Naive thymus-derived CD8-positive, alpha-beta T cell (primary cell): ENCODE measurements around the gene PSG11. TPM values are rescaled to one million over a fixed set of nuclear protein-coding genes. Genes with fewer than 3 reads are reported as not detected.
"Not testable (repeated sequence)": the region's sequence is repeated elsewhere in the genome, so short reads cannot be mapped to it uniquely, and the experiment has no call there.

Experiments
- ATAC-seq, 2 donors: fragments of 150-1000 bp; cut with Tn5 transposase in 1 of 2; sonication (Bioruptor Pico), chemical (Tn5 transposase) in 1 of 2; 1 replicate in 1 of 2; 2 replicates in 1 of 2; pipeline ENCODE4 v1.10.0; 2021; ENCODE audit warnings: mild to moderate bottlenecking in 2 of 2, moderate library complexity in 2 of 2
- POLR2A ChIA-PET: fragments of 350-600 bp; sonication (Branson Sonifier 250); formaldehyde crosslinking; loops from one replicate; lab custom pipeline; 2021; ENCODE audit warnings: antibody characterized with exemption; lab: Charles Lee
- DNase-seq, 10 donors: peaks; one replicate each; pipeline versions ENCODE4 v3.0.0 to v3.0.0-alpha.2; 2020 to 2022
- H3K27ac Mint-ChIP-seq, 10 donors: one replicate each; pipeline ENCODE4 v1.8.0; 2020 to 2022; ENCODE audit warnings: mild to moderate bottlenecking in 10 of 10, mixed read lengths in 10 of 10, moderate library complexity in 4 of 10, inconsistent platforms in 1 of 10
- H3K27me3 Mint-ChIP-seq, 5 donors: one replicate each; pipeline ENCODE4 v1.8.0; 2021 to 2022; ENCODE audit warnings: mixed read lengths in 5 of 5
- H3K36me3 Mint-ChIP-seq, 3 donors: one replicate each; pipeline ENCODE4 v1.8.0; 2020 to 2022; ENCODE audit warnings: mixed read lengths in 3 of 3, mild to moderate bottlenecking in 2 of 3, inconsistent platforms in 1 of 3
- H3K4me1 Mint-ChIP-seq, 4 donors: one replicate each; pipeline ENCODE4 v1.8.0; 2021 to 2022; ENCODE audit warnings: mixed read lengths in 4 of 4
- H3K4me3 Mint-ChIP-seq, 10 donors: one replicate each; pipeline ENCODE4 v1.8.0; 2020 to 2022; ENCODE audit warnings: mild to moderate bottlenecking in 10 of 10, mixed read lengths in 10 of 10, moderate library complexity in 6 of 10, inconsistent platforms in 1 of 10
- H3K9me3 Mint-ChIP-seq, 9 donors: one replicate each; pipeline ENCODE4 v1.8.0; 2020 to 2022; ENCODE audit warnings: mixed read lengths in 9 of 9, mild to moderate bottlenecking in 3 of 9, inconsistent platforms in 1 of 9, moderate library complexity in 1 of 9
- polyA plus RNA-seq, 3 donors: library from polyadenylated mRNA; unstranded; fragments of 300-500 nt; fragmentation: Illumina TruSeq; gene quantifications; one replicate each; pipeline ENCODE4 v1.2.3, GENCODE V29; 2021
- total RNA-seq, 8 experiments: library from RNA in 2 of 8; stranded (reverse) in 2 of 8; gene quantifications; one replicate each; pipeline ENCODE4 v1.2.3 and lab custom pipeline; 2021 to 2026

The PSG11 gene
- total and polyA plus RNA-seq, 5 experiments from 2014 or later, result not detected

DNA sequence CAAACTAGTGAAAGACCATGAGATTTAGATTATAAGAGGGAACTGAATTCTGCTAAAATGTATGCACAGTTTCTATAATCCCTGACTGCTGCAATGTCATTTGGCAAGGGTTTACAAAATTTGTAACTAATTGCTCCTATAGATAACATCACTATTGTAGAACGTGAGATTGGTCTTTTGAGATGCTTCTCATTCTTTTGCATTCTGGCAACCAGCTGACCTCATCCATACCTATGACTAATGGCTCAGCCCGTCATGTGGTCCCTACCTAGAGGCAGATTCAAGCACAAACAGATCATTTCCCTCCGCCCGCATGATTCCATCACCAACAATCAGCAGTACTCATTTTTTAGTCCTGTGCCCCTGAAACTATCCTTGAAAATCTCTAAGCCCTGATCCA lies 4.2 kb downstream of the PSG11 start:
- POLR2A ChIA-PET, H3K4me3 Mint-ChIP-seq, DNase-seq, H3K4me1 Mint-ChIP-seq, H3K9me3 Mint-ChIP-seq, H3K27ac Mint-ChIP-seq, H3K36me3 Mint-ChIP-seq, ATAC-seq: not testable (repeated sequence)
- peaks cover 0 to 24% (median 9%) of the 10 kb centered on the region in 5 donors for H3K27me3 Mint-ChIP-seq

GRCh38 chr19:43021629-43022028 lies 4.6 kb downstream of the PSG11 start:
- ATAC-seq, DNase-seq, POLR2A ChIA-PET, H3K36me3 Mint-ChIP-seq, H3K4me3 Mint-ChIP-seq, H3K4me1 Mint-ChIP-seq, H3K9me3 Mint-ChIP-seq, H3K27ac Mint-ChIP-seq: not testable (repeated sequence)
- H3K27me3 Mint-ChIP-seq, result peaks cover 0 to 22% (median 8%) of the 10 kb centered on the region in 5 donors

DNA sequence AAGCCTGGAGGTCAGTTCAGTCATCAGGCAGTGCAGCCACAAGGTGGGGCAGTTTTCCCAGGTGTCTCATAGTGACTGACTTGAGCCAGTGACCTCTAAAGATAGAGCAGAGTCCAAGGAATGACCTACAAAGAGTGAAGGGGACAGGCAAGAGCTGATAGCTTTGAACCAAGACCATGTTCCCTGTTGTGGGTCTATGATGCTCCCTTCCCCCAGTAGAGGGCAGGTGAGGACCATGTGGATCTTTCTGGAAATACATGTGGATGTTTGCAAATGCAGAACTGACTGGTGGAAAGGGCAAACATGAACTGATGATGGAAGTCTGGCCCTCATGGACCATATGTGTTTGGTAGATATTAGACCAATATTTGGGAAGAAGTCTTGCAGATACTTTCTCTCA lies 6.7 kb downstream of the PSG11 start:
- ATAC-seq, H3K36me3 Mint-ChIP-seq, DNase-seq, H3K4me1 Mint-ChIP-seq, H3K27ac Mint-ChIP-seq, H3K4me3 Mint-ChIP-seq, POLR2A ChIA-PET, H3K9me3 Mint-ChIP-seq: not testable (repeated sequence)
- peaks cover 0 to 29% (median 10%) of the 10 kb centered on the region in 5 donors for H3K27me3 Mint-ChIP-seq

DNA sequence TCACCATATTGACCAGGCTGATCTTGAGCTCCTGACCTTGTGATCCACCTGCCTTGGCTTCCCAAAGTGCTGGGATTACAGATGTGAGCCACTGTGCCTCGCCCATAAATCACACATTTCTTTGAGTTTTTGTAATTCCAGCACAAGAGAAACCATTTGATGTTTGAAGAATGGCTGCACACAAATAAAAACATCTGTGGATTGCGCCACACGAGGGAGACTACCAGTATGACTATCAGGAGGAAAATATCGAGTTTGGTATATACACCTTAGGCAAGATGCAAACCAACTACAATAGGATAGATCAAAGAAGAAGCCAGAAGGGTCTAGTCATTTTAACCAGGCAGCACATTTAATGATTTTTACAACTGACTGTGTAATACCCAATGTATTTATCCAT lies 20.4 kb downstream of the PSG11 start:
- H3K4me3 Mint-ChIP-seq, DNase-seq, POLR2A ChIA-PET, H3K4me1 Mint-ChIP-seq, H3K9me3 Mint-ChIP-seq, H3K36me3 Mint-ChIP-seq, ATAC-seq, H3K27ac Mint-ChIP-seq: not testable (repeated sequence)
- peaks cover 19 to 68% (median 33%) of the 10 kb centered on the region in 5 donors for H3K27me3 Mint-ChIP-seq

DNA sequence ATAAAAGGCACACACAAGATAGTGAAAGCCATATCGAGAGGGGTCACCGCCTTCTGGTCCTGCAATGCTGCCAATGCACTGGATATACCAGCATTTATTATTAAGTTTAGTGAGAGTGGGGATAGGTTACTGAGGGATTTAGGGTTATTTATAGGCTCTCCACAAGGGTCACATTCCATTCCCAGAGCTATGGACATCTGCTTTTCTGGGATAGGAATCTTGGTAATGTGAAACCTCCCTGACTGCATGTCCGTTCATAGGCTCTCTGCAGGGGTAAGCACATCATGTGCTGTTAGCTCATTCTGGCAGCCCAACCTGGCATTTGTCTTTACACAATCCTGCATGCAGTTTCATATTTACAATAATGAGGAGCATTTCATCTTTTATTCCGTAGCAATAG lies 21.4 kb downstream of the PSG11 start:
- H3K9me3 Mint-ChIP-seq, DNase-seq, H3K4me3 Mint-ChIP-seq, H3K27ac Mint-ChIP-seq, ATAC-seq, POLR2A ChIA-PET, H3K36me3 Mint-ChIP-seq, H3K4me1 Mint-ChIP-seq: not testable (repeated sequence)
- H3K27me3 Mint-ChIP-seq, result peaks cover 17 to 58% (median 30%) of the 10 kb centered on the region in 5 donors

DNA sequence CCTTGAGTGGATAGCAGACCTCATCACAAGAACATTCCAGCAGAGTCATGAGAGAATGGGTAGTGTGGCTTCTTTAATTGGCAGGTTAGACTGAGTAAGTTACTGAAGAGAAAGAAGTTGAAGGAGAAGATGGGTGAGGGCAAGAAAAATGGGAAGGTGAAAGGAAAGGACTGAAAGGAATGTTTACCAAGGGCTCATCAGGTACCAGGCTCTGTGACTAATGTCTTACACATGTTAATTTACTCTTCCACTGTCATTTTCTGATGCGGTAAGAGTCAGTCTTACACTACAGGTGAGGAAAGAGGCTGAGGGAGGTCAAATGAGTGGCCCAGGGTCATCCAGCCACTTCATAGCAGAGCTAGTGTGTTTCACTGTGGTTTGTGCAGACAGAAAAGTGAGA lies 22.6 kb downstream of the PSG11 start:
- POLR2A ChIA-PET, H3K4me3 Mint-ChIP-seq: not testable (repeated sequence)

GRCh38 chr19:43002948-43003347 lies 23.3 kb downstream of the PSG11 start:
- H3K27ac Mint-ChIP-seq, H3K4me1 Mint-ChIP-seq, ATAC-seq, DNase-seq, H3K4me3 Mint-ChIP-seq, POLR2A ChIA-PET, H3K9me3 Mint-ChIP-seq, H3K36me3 Mint-ChIP-seq: not testable (repeated sequence)
- H3K27me3 Mint-ChIP-seq, result peaks cover 9 to 46% (median 21%) of the 10 kb centered on the region in 5 donors

More for the DNA sequence above, 22.6 kb downstream of the PSG11 start:
- not testable (repeated sequence) for H3K9me3 Mint-ChIP-seq, ATAC-seq, H3K36me3 Mint-ChIP-seq, H3K4me1 Mint-ChIP-seq, DNase-seq
- H3K27me3 Mint-ChIP-seq, result peaks cover 9 to 46% (median 21%) of the 10 kb centered on the region in 5 donors
- peak overlapping the region in 1 of 10 donors; percentile 24 for H3K27ac Mint-ChIP-seq

DNA sequence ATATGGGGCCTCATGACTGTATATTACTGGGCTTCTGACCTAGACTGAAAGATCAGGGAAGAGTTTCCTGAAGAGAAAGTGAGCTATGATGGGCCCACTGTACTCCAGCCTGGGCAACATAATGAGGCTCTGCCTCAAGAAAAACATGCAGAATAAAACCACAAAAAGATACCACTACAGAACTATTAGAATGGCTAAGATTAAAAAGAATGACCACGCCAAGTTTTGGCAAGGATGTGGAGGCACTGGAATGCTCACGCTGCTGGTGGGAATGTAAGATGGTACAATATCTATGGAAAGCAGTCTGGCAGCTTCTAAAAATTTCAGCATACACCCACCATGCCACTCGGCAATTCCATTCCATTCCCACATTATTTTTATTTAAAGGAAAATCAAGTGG lies 30.1 kb downstream of the PSG11 start:
- POLR2A ChIA-PET, H3K36me3 Mint-ChIP-seq, H3K27ac Mint-ChIP-seq, ATAC-seq, H3K4me3 Mint-ChIP-seq, H3K4me1 Mint-ChIP-seq, DNase-seq: not testable (repeated sequence)
- peaks cover 0 to 22% (median 8%) of the 10 kb centered on the region in 9 donors for H3K9me3 Mint-ChIP-seq
- peaks cover 1 to 11% (median 7%) of the 10 kb centered on the region in 5 donors for H3K27me3 Mint-ChIP-seq

- H3K4me1 Mint-ChIP-seq, DNase-seq, H3K4me3 Mint-ChIP-seq, ATAC-seq, POLR2A ChIA-PET, H3K36me3 Mint-ChIP-seq: not testable (repeated sequence)
- Mint-ChIP-seq H3K27ac (peak overlapping the region in 1 of 10 donors; percentile 72), H3K27me3 (peaks cover 0 to 37% (median 12%) of the 10 kb centered on the region in 5 donors), H3K9me3 (peaks cover 0 to 11% (median 6%) of the 10 kb centered on the region in 9 donors)
Measured at GRCh38 chr19:42992029-42992604, 34.2 kb downstream of the PSG11 start.

- Mint-ChIP-seq H3K9me3 (peaks cover 0 to 8% (median 0%) of the 10 kb centered on the region in 9 donors), H3K27me3 (peaks cover 7 to 59% (median 25%) of the 10 kb centered on the region in 5 donors), H3K27ac (no peak overlapping the region), H3K4me3 (no peak overlapping the region), H3K36me3 (no peaks in the 10 kb centered on the region), H3K4me1 (no peaks in the 10 kb centered on the region)
- ATAC-seq (no peak), DNase-seq (no peak)
- POLR2A ChIA-PET, result no interaction called here
Measured at GRCh38 chr19:42989851-42990250, 36.4 kb downstream of the PSG11 start.

DNA sequence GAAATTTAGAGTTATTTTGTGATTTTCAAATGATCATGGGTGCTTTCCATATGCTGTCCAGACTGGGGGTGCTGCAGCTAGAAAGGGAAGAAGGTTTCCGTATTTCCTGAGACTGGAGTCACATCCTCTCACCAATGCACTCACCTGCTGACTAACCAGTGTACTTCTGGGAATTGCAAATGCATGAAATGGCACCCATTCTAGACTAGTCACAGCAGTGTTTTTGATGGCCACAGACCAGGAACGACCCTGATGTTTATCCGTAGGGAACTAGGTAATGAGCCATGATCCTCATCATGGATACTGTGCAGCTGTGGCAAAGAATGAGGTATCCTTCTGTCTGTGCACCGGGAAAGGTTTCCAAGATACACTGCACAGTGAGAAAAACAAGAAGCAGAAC lies 37.1 kb downstream of the PSG11 start:
- POLR2A ChIA-PET, H3K9me3 Mint-ChIP-seq, H3K36me3 Mint-ChIP-seq, ATAC-seq, H3K4me1 Mint-ChIP-seq, DNase-seq, H3K27ac Mint-ChIP-seq, H3K4me3 Mint-ChIP-seq: not testable (repeated sequence)
- H3K27me3 Mint-ChIP-seq, result peaks cover 7 to 60% (median 25%) of the 10 kb centered on the region in 5 donors

GRCh38 chr19:42988206-42988605 lies 38.1 kb downstream of the PSG11 start:
- H3K27ac Mint-ChIP-seq, DNase-seq, ATAC-seq, H3K4me3 Mint-ChIP-seq, POLR2A ChIA-PET, H3K36me3 Mint-ChIP-seq, H3K9me3 Mint-ChIP-seq, H3K4me1 Mint-ChIP-seq: not testable (repeated sequence)
- peaks cover 7 to 60% (median 24%) of the 10 kb centered on the region in 5 donors for H3K27me3 Mint-ChIP-seq

DNA sequence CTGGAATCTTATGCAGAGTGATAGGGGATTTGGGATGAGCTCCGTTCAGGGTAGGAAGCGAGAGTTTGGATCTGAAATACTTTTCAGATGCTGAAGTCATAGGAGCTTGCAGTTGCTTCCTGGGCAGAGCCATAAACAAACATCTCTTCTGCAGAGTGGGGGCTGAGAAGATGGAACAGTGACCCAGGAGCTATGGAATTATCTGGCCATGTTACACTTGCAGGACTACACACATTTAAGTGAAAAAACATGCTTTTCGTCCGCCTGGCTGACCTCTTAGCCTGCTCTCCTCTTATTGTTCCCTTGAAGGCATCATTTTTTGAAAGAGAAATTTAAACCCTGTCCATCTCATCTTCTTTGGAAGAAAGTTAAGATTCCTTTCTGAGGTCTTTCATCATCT lies 40.7 kb downstream of the PSG11 start:
- ATAC-seq (no peak), DNase-seq (no peak)
- Mint-ChIP-seq H3K4me1 (no peaks in the 10 kb centered on the region), H3K36me3 (peaks cover 0 to 2% (median 1%) of the 10 kb centered on the region in 3 donors), H3K27me3 (peaks cover 11 to 62% (median 26%) of the 10 kb centered on the region in 5 donors), H3K9me3 (peaks cover 4 to 17% (median 8%) of the 10 kb centered on the region in 9 donors), H3K27ac (no peak overlapping the region), H3K4me3 (no peak overlapping the region)
- POLR2A ChIA-PET, result no interaction called here

DNA sequence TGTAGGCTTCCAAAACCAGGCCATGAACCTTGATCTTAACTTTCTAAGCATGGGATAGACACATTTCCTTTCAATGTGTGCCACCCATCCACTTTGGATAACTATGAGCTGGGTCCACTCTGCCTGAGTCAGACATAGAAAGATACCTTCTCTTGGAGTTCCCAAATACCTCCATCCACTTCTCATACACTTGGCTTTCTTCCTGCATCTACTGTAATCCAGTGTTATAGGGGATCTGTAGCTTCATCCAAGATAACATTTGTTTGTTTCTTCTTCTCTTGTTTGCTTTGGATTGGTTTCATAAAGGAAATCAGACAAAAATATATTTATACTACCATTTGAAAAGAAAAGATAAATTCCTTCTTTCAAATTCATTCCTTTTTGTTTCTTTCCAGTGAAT lies 44.2 kb downstream of the PSG11 start:
- H3K4me1 Mint-ChIP-seq, H3K4me3 Mint-ChIP-seq, H3K36me3 Mint-ChIP-seq, H3K27ac Mint-ChIP-seq, POLR2A ChIA-PET, DNase-seq, ATAC-seq: not testable (repeated sequence)
- peaks cover 4 to 19% (median 10%) of the 10 kb centered on the region in 9 donors for H3K9me3 Mint-ChIP-seq
- peaks cover 12 to 43% (median 17%) of the 10 kb centered on the region in 5 donors for H3K27me3 Mint-ChIP-seq
